Pancreas (tissue), 10 donors: ENCODE data around the gene SLC1A3. TPM values are rescaled to one million over a fixed set of nuclear protein-coding genes. Genes with fewer than 3 reads are reported as not detected.

ENCODE experiments used
- ATAC-seq, 4 donors: fragments of 200-7000 bp; cut with Tn5 transposase; one replicate each; pipeline versions ENCODE4 v1.8.0 to v1.9.1; 2020; ENCODE audit warnings: mild to moderate bottlenecking in 4 of 4, moderate library complexity in 4 of 4
- DNase-seq, 6 donors: peaks; one replicate each; pipeline ENCODE4 v3.0.0-alpha.2; 2020
- FAIRE-seq: peaks from 2 replicates; lab custom pipeline; 2012; peaks lifted over from hg19 to GRCh38; lab: Jason Lieb, UNC
- H3K27ac ChIP-seq, 4 donors: fragments of 200-600 bp; sonication (generic); 1 replicate in 3 of 4; 2 replicates in 1 of 4; pipeline versions ENCODE4 v1.5.0 to v1.8.0; 2020
- H3K27me3 ChIP-seq, 4 donors: fragments of 200-600 bp; one replicate each; pipeline ENCODE4 v1.8.0; 2021
- H3K36me3 ChIP-seq, 3 donors: fragments of 200-600 bp; sonication (generic) in 1 of 3; one replicate each; pipeline versions ENCODE4 v1.5.0 to v1.8.0; 2020 to 2021
- H3K4me1 ChIP-seq, 3 donors: fragments of 200-600 bp; one replicate each; pipeline ENCODE4 v1.8.0; 2021
- H3K4me3 ChIP-seq, 4 donors: fragments of 200-600 bp; sonication (generic) in 2 of 4; one replicate each; pipeline versions ENCODE4 v1.5.0 to v1.8.0; 2020 to 2021
- H3K9me3 ChIP-seq, 4 donors: fragments of 200-600 bp; one replicate each; pipeline ENCODE4 v1.8.0; 2021
- WGBS, 2 donors: extraction: QIAGEN DNeasy Blood & Tissue Kit; methylation state at CpG; one replicate each; pipeline ENCODE4 v1.1.7; 2013; 5-methylcytosine and 5-hydroxymethylcytosine counted together
- intact Hi-C, 3 donors: fragments of 100-400 bp; cut with DNase I; formaldehyde crosslinking; loops; one replicate each; pipeline versions ENCODE4 v1.11.1 to v1.14.2; 2022
- polyA plus RNA-seq, 2 donors: library from polyadenylated mRNA; stranded (reverse); fragments of 200-250 nt; gene quantifications; one replicate each; pipeline ENCODE4 v1.2.3, GENCODE V29; 2013
- total RNA-seq, 6 donors: library from RNA; stranded (reverse); fragmentation: NEBNext Ultra II Directional in 4 of 6; extraction: Animal tissue kit (Norgen Biotek cat#: 25700) in 4 of 6; gene quantifications; one replicate each; pipeline versions ENCODE4 v1.2.1 to v1.2.4, GENCODE V29; 2021 to 2023
- TF ChIP-seq, protein P1 (sequence below), 4 donors: fragments of 200-600 bp; sonication (generic) in 3 of 4; IDR thresholded peaks; one replicate each; pipeline versions ENCODE4 v1.5.0 to v1.8.0; 2021; ENCODE audit warnings: antibody characterized with exemption in 4 of 4
- donor health status: healthy with polysubstance abuse.
- donor health status: DM: no; HTN: no; CAD: no; lungs with moderate emphysema.
- donor health status: DM: no; HTN: no; CAD: no.
- donor health status: control.
- donor health status: control.
- donor health status: Bipolar disorder and iron deficiency.
- donor health status: DM: yes; HTN: yes; CAD: no.
- donor health status: DM: no; HTN: no; CAD: no.
- donor health status: DM: no; HTN: no; CAD: no.
- donor health status: DM: yes; HTN: yes; CAD: no.

SLC1A3 gene
- total and polyA plus RNA-seq, 8 donors = 0.87 to 21.0 (median 1.7) TPM

DNA sequence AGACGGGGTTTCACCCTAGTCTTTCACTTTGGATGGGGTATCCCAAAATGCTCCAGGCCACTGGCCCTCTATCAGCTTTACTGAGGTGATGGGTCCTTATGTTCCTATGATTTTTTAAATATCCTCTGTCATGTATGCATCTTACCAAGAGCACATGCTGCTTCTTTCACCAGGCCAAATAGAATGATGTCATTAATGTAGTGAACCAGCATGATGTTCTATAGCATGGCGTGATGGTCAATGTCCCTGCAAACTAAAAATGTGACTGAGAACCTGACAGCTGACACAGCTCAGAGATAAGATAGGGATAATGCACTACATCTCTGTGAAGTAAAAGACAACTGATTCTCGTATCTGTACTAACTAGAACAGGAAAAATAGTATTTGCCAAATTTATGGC lies 103.6 kb downstream of the SLC1A3 start:
- FAIRE-seq = no peak

DNA sequence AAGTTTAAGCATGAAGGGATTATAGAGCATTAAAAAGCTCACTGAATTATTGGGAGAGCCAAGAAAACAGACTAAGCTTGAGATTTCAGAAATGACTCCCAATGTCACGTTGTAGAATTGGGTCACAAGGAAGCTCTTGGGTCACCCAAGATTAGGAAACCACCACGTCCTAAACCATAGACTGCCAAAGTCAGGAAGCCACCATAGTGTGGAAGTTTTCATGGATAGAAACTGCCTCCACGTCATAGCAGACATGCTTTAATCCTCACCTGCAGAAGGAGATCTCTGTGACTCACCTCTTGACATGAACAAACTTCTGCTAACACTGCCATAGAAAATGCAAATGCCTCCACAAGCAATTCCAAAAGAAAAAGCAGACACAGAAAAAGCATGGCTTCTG lies 106.3 kb downstream of the SLC1A3 start:
- no peak overlapping the region for H3K27ac ChIP-seq
- no peaks in the 10 kb centered on the region for H3K36me3 ChIP-seq
- ATAC-seq = no peak
- H3K27me3 ChIP-seq = no peaks in the 10 kb centered on the region
- no peak overlapping the region for H3K4me3 ChIP-seq
- FAIRE-seq = no peak
- H3K4me1 ChIP-seq = no peaks in the 10 kb centered on the region
- TF ChIP-seq, protein P1, sequence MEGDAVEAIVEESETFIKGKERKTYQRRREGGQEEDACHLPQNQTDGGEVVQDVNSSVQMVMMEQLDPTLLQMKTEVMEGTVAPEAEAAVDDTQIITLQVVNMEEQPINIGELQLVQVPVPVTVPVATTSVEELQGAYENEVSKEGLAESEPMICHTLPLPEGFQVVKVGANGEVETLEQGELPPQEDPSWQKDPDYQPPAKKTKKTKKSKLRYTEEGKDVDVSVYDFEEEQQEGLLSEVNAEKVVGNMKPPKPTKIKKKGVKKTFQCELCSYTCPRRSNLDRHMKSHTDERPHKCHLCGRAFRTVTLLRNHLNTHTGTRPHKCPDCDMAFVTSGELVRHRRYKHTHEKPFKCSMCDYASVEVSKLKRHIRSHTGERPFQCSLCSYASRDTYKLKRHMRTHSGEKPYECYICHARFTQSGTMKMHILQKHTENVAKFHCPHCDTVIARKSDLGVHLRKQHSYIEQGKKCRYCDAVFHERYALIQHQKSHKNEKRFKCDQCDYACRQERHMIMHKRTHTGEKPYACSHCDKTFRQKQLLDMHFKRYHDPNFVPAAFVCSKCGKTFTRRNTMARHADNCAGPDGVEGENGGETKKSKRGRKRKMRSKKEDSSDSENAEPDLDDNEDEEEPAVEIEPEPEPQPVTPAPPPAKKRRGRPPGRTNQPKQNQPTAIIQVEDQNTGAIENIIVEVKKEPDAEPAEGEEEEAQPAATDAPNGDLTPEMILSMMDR (IDR thresholded peaks at IDR 0.05) = no peak
- no peak for DNase-seq
- WGBS, 2 donors = 63 to 66% methylated on average over 3 of the region's 3 CpGs
- H3K9me3 ChIP-seq = no peaks in the 10 kb centered on the region
- intact Hi-C loops = no loop called here

More for the DNA sequence above, 103.6 kb downstream of the SLC1A3 start:
- no peak overlapping the region for H3K27ac ChIP-seq
- H3K4me3 ChIP-seq = no peak overlapping the region
- TF ChIP-seq, protein P1 (IDR thresholded peaks at IDR 0.05) = no peak
- H3K9me3 ChIP-seq = no peaks in the 10 kb centered on the region
- intact Hi-C loops = no loop called here
- no peaks in the 10 kb centered on the region for H3K27me3 ChIP-seq
- WGBS, 2 donors = 49 to 74% methylated on average over 3 of the region's 3 CpGs
- ATAC-seq = no peak
- no peak for DNase-seq
- no peaks in the 10 kb centered on the region for H3K36me3 ChIP-seq
- no peaks in the 10 kb centered on the region for H3K4me1 ChIP-seq

DNA sequence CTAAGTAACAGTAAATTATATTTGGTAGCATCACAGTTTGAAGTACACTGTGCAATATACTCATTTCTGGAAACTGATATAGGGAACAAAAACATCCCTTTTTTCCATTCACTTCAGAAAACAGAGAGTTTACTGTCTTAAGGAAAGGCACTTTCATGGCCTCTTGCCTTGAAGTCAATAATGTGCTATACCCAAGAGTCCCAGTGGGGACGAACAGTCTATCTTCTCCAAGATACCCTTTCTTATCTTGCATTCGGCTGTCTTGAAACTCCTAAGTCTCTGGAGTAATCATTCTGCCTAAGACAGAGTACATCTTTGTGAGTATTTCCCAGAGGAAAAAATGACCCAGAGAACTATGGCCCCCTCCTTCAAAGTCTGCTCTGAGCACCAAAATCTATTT lies 107.1 kb downstream of the SLC1A3 start:
- Histone ChIP-seq H3K36me3 (no peaks in the 10 kb centered on the region), H3K4me3 (no peak overlapping the region), H3K27me3 (no peaks in the 10 kb centered on the region), H3K9me3 (no peaks in the 10 kb centered on the region), H3K4me1 (no peaks in the 10 kb centered on the region), H3K27ac (no peak overlapping the region)
- ATAC-seq (no peak), FAIRE-seq (no peak), DNase-seq (no peak)
- WGBS, 2 donors = 25 to 52% methylated on average over 2 of the region's 2 CpGs
- intact Hi-C loops = no loop called here
- TF ChIP-seq, protein P1 (IDR thresholded peaks at IDR 0.05) = no peak

DNA sequence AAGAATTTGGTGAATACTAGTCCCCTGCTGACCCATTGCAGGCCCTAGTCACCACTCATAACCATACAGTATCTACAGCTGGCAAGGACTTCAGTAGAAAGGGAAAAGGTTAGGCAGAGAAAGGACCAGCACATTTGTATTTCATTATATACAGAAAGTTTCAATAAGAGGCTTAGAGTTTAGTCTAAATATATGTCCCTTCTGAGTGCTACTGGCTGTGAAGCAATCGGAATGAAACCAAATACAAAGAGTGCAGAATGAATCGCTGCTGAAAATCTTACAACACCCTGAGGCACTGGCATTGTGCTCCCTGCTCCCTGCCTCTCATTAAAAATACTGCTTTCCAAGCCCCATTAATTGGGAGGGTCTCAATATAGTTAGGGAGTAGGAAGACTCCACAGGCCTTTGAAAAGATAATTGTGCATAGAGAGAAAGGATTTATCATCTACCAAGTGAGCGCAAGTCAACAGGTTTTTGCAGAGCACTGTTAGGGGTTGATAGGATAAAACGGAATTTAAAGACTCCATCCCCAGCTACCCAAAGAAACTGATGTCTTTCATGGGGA lies 110.8 kb downstream of the SLC1A3 start:
- WGBS, 2 donors = 76 to 84% methylated on average over 4 of the region's 4 CpGs
- Histone ChIP-seq H3K27ac (no peak overlapping the region), H3K4me1 (no peaks in the 10 kb centered on the region), H3K9me3 (no peaks in the 10 kb centered on the region), H3K27me3 (no peaks in the 10 kb centered on the region), H3K4me3 (no peak overlapping the region), H3K36me3 (no peaks in the 10 kb centered on the region)
- DNase-seq = no peak
- TF ChIP-seq, protein P1 (IDR thresholded peaks at IDR 0.05) = no peak
- ATAC-seq = no peak
- intact Hi-C loops = no loop called here
- FAIRE-seq = no peak

DNA sequence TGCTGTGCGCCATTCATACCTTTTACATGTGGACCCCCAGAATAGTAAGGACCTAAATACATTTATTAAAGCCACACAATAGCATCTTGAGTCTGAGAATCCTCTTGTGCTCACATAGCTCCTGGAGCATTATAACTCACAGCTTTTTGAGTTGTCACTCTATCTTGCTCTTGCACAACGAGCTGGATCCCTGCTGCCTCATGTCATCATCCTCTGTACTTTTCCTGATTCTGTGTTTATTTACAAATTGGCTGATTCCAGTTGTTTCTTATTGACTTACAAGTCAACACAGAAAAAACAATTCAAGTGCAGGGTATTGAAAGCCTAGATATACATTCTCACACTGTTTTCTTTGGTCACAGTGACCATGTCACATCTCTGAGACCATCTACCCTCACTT lies 112.9 kb downstream of the SLC1A3 start:
- WGBS, 2 donors = 67 to 71% methylated on average over 2 of the region's 2 CpGs
- H3K36me3 ChIP-seq = no peaks in the 10 kb centered on the region
- intact Hi-C loops = no loop called here
- no peak for DNase-seq
- FAIRE-seq = no peak
- no peaks in the 10 kb centered on the region for H3K9me3 ChIP-seq
- no peaks in the 10 kb centered on the region for H3K27me3 ChIP-seq
- H3K4me3 ChIP-seq = no peak overlapping the region
- no peak overlapping the region for H3K27ac ChIP-seq
- no peak for ATAC-seq
- TF ChIP-seq, protein P1 (IDR thresholded peaks at IDR 0.05) = no peak
- H3K4me1 ChIP-seq = no peaks in the 10 kb centered on the region
